Adrenal gland (tissue), 5 donors: ENCODE results near the gene KRTAP5-4.

Source experiments
- POLR2A ChIP-seq, 2 donors: fragments of 450-650 bp; IDR thresholded peaks; one replicate each; pipeline ENCODE4 v1.6.1; 2017; ENCODE audit warnings: antibody characterized with exemption in 2 of 2, mild to moderate bottlenecking in 2 of 2, moderate library complexity in 1 of 2
- TF ChIP-seq, protein P1 (sequence below), 6 experiments: fragments of 450-650 bp in 4 of 6; fragments of 200-600 bp in 2 of 6; sonication (generic) in 1 of 6; IDR thresholded peaks; 1 replicate in 5 of 6; 2 replicates in 1 of 6; pipeline versions ENCODE4 v1.5.1 to v1.8.0; 2016 to 2021; ENCODE audit warnings: antibody characterized with exemption in 6 of 6, mild to moderate bottlenecking in 2 of 6, moderate library complexity in 1 of 6
- donor health status: DM: no; HTN: no; CAD: no.

DNA sequence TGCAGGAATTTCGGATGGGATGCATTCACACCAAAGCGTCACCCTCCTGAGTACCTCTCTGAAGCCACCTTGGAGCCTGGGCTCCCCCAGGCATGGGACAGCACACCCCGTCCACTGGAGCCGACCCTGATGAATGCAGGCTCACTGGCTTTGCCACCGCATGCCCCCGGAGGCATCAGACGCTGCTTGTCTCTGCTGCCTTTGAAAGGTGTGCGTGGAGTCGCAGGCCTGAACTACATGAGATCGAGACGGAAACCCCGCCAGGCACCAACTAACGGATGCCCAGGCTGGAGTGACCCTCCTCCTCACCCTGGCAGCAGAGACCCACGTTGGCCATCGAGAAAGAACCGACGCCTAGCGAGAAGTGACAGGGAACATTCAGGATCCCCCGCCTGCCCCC lies 30.1 kb upstream of the KRTAP5-4 start:
- TF ChIP-seq, protein P1, sequence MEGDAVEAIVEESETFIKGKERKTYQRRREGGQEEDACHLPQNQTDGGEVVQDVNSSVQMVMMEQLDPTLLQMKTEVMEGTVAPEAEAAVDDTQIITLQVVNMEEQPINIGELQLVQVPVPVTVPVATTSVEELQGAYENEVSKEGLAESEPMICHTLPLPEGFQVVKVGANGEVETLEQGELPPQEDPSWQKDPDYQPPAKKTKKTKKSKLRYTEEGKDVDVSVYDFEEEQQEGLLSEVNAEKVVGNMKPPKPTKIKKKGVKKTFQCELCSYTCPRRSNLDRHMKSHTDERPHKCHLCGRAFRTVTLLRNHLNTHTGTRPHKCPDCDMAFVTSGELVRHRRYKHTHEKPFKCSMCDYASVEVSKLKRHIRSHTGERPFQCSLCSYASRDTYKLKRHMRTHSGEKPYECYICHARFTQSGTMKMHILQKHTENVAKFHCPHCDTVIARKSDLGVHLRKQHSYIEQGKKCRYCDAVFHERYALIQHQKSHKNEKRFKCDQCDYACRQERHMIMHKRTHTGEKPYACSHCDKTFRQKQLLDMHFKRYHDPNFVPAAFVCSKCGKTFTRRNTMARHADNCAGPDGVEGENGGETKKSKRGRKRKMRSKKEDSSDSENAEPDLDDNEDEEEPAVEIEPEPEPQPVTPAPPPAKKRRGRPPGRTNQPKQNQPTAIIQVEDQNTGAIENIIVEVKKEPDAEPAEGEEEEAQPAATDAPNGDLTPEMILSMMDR (IDR thresholded peaks at IDR 0.05): no peak
- TF ChIP-seq POLR2A (IDR thresholded peaks at IDR 0.05): no peak
